Ovary (tissue), 9 donors: Measurements from ENCODE around the gene MRPL14. TPM values are rescaled to one million over a fixed set of nuclear protein-coding genes. Genes with fewer than 3 reads are reported as not detected.

ENCODE experiments used
- DNase-seq, 5 donors: peaks; one replicate each; pipeline ENCODE4 v3.0.0-alpha.2; 2019 to 2020
- H3K27ac ChIP-seq, 2 donors: fragments of 200-600 bp; one replicate each; pipeline versions ENCODE4 v1.5.1 to v1.8.0; 2019 to 2022
- H3K27me3 ChIP-seq: fragments of 200-600 bp; one replicate; pipeline ENCODE4 v1.8.0; 2022
- H3K36me3 ChIP-seq: fragments of 200-600 bp; sonication (generic); one replicate; pipeline ENCODE4 v1.5.1; 2019
- H3K4me1 ChIP-seq: one replicate; pipeline ENCODE4 v1.8.1; 2013; ENCODE audit warnings: mild to moderate bottlenecking, moderate library complexity; ENCODE audit not compliant: insufficient read depth
- H3K4me3 ChIP-seq: fragments of 200-600 bp; sonication (generic); one replicate; pipeline ENCODE4 v1.5.1; 2017
- H3K9me3 ChIP-seq, 2 donors: fragments of 200-600 bp in 1 of 2; sonication (generic) in 1 of 2; one replicate each; pipeline versions ENCODE4 v1.5.1 to v1.8.1; 2013 to 2019; ENCODE audit warnings: mild to moderate bottlenecking in 1 of 2, moderate library complexity in 1 of 2
- EP300 ChIP-seq: sonication (generic); formaldehyde crosslinking; IDR thresholded peaks from one replicate; pipeline ENCODE4 v1.6.1; 2017; ENCODE audit warnings: antibody characterized with exemption
- POLR2A ChIP-seq: fragments of 450-650 bp; IDR thresholded peaks from one replicate; pipeline ENCODE4 v1.6.1; 2017; ENCODE audit warnings: antibody characterized with exemption, mild to moderate bottlenecking, moderate library complexity
- WGBS, 3 donors: extraction: QIAGEN DNeasy Blood & Tissue Kit in 1 of 3; methylation state at CpG; one replicate each; pipeline versions ENCODE4 v1.1.5 to v1.1.7; 2013 to 2017; 5-methylcytosine and 5-hydroxymethylcytosine counted together
- intact Hi-C, 4 donors: fragments of 100-400 bp; cut with DNase I; formaldehyde crosslinking; loops; one replicate each; pipeline versions ENCODE4 v1.11.0 to v1.15.1; 2022 to 2023
- polyA plus RNA-seq, 2 donors: library from polyadenylated mRNA; stranded (reverse); fragments of 200-250 nt in 1 of 2; fragments of 350-450 nt in 1 of 2; fragmentation: Illumina TruSeq in 1 of 2; extraction: RNeasy Lipid Tissue Mini Kit (QIAGEN cat#74804) in 1 of 2; gene quantifications; one replicate each; pipeline ENCODE4 v1.2.3, GENCODE V29; 2013 to 2014
- total RNA-seq, 7 donors: library from RNA; depleted of rRNA in 2 of 7; stranded (reverse); fragments of >200 nt in 2 of 7; fragmentation: NEBNext Ultra II Directional in 3 of 7; extraction: Animal tissue kit (Norgen Biotek cat#: 25700) in 3 of 7; gene quantifications; one replicate each; pipeline versions ENCODE4 v1.1.0 to v1.2.4, GENCODE V29; 2016 to 2023
- TF ChIP-seq, protein P1 (sequence below), 3 donors: fragments of 450-650 bp in 2 of 3; fragments of 200-600 bp in 1 of 3; IDR thresholded peaks; one replicate each; pipeline versions ENCODE4 v1.5.1 to v1.8.0; 2016 to 2022; ENCODE audit warnings: antibody characterized with exemption in 3 of 3, mild to moderate bottlenecking in 1 of 3
- donor health status: DM: no; HTN: no; CAD: no; lungs with moderate emphysema.
- donor health status: DM: no; HTN: no; CAD: no.
- donor health status: Bipolar disorder and iron deficiency.
- donor health status: DM: yes; HTN: yes; CAD: no.
- donor health status: DM: no; HTN: no; CAD: no.
- donor health status: DM: yes; HTN: yes; CAD: no.

MRPL14 gene
- total and polyA plus RNA-seq, 9 donors = 20.8 to 35.9 (median 24.6) TPM

GRCh38 chr6:44074813-44075646, 52.2 kb downstream of the MRPL14 start:
- intact Hi-C loops = loop anchor here (2.0 to 10.0 kb wide), 4 partner anchors 306 to 470 kb away; no protein-coding TSS in a partner anchor
- peaks cover 11% of the 10 kb centered on the region for H3K4me1 ChIP-seq
- no peaks in the 10 kb centered on the region for H3K36me3 ChIP-seq
- no peaks in the 10 kb centered on the region for H3K27me3 ChIP-seq
- DNase-seq = peak in 1 of 5 donors; percentile 41
- no peak overlapping the region for H3K27ac ChIP-seq
- TF ChIP-seq, protein P1, sequence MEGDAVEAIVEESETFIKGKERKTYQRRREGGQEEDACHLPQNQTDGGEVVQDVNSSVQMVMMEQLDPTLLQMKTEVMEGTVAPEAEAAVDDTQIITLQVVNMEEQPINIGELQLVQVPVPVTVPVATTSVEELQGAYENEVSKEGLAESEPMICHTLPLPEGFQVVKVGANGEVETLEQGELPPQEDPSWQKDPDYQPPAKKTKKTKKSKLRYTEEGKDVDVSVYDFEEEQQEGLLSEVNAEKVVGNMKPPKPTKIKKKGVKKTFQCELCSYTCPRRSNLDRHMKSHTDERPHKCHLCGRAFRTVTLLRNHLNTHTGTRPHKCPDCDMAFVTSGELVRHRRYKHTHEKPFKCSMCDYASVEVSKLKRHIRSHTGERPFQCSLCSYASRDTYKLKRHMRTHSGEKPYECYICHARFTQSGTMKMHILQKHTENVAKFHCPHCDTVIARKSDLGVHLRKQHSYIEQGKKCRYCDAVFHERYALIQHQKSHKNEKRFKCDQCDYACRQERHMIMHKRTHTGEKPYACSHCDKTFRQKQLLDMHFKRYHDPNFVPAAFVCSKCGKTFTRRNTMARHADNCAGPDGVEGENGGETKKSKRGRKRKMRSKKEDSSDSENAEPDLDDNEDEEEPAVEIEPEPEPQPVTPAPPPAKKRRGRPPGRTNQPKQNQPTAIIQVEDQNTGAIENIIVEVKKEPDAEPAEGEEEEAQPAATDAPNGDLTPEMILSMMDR (IDR thresholded peaks at IDR 0.05) = no peak
- no peak for TF ChIP-seq EP300
- 52 to 56% (median 54%) methylated on average over 9 of the region's 9 CpGs for WGBS, 3 donors
- H3K4me3 ChIP-seq = no peak overlapping the region
- H3K9me3 ChIP-seq = no peaks in the 10 kb centered on the region

DNA sequence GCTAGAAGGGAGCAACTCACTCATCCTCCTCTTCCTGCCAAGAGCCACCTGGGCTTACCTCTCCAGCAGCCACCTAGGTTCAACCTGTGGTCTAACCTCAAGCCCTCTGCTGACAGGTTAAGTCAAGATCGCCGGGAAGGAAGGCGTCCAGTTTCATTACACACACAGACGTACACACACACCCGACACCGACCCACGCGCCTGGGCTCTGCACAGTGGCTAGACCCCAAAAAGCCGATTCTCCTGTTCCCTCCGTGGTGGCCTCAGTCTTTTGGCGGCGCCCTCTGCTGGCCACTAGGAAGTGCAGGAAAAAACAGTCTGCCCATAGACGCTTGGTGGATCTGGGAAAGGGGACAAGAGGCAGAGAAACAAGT, 52.8 kb downstream of the MRPL14 start:
- no peaks in the 10 kb centered on the region for H3K36me3 ChIP-seq
- peak overlapping the region; percentile 19 to 56 for H3K27ac ChIP-seq
- DNase-seq = peak; percentile 60 to 81 (median 72)
- H3K9me3 ChIP-seq = no peaks in the 10 kb centered on the region
- peaks cover 11% of the 10 kb centered on the region for H3K4me1 ChIP-seq
- H3K27me3 ChIP-seq = no peaks in the 10 kb centered on the region
- no peak overlapping the region for H3K4me3 ChIP-seq
- TF ChIP-seq, protein P1 (IDR thresholded peaks at IDR 0.05) = peak; percentile 77 to 89 (median 77)
- TF ChIP-seq POLR2A = no peak
- TF ChIP-seq EP300 = no peak
- WGBS, 3 donors = 1% methylated on average over 13 of the region's 13 CpGs
- intact Hi-C loops = loop anchor here in 3 of 4 donors (2.0 to 10.0 kb wide), 2 partner anchors 306 to 470 kb away; no protein-coding TSS in a partner anchor

- peak overlapping the region; percentile 38 for H3K4me3 ChIP-seq
- H3K27ac ChIP-seq = peak overlapping the region; percentile 19 to 56
- WGBS, 3 donors = 13 to 21% (median 13%) methylated on average over 25 of the region's 25 CpGs
- H3K27me3 ChIP-seq = no peaks in the 10 kb centered on the region
- DNase-seq = peak in 1 of 5 donors; percentile 47
- no peaks in the 10 kb centered on the region for H3K36me3 ChIP-seq
- intact Hi-C loops = loop anchor here in 3 of 4 donors (2.0 to 10.0 kb wide), 2 partner anchors 305 to 469 kb away; no protein-coding TSS in a partner anchor
- TF ChIP-seq, protein P1 (IDR thresholded peaks at IDR 0.05) = no peak
- TF ChIP-seq EP300 (no peak), POLR2A (no peak)
- H3K4me1 ChIP-seq = peaks cover 11% of the 10 kb centered on the region
- H3K9me3 ChIP-seq = no peaks in the 10 kb centered on the region
Observed at GRCh38 chr6:44073612-44074438, 53.4 kb downstream of the MRPL14 start.

GRCh38 chr6:44072959-44073611, 54.2 kb downstream of the MRPL14 start:
- 2 to 3% (median 2%) methylated on average over 49 to 55 of the region's 55 CpGs for WGBS, 3 donors
- Histone ChIP-seq H3K27ac (peak overlapping the region in 1 of 2 donors; percentile 56), H3K36me3 (no peaks in the 10 kb centered on the region), H3K4me1 (peaks cover 11% of the 10 kb centered on the region), H3K9me3 (no peaks in the 10 kb centered on the region), H3K27me3 (no peaks in the 10 kb centered on the region), H3K4me3 (peak overlapping the region; percentile 38)
- intact Hi-C loops = loop anchor here in 1 of 4 donors (10.0 kb wide), 1 partner anchor 468 kb away; no protein-coding TSS in a partner anchor
- DNase-seq = peak; percentile 80 to 96 (median 85)
- TF ChIP-seq EP300 (no peak), POLR2A (no peak)
- TF ChIP-seq, protein P1 (IDR thresholded peaks at IDR 0.05) = no peak
